ENCODE data around the gene ATE1.

GRCh38 chr10:121927841-121928527 is at the start of gene ATE1:
- TF ChIP-seq CTCF (IDR thresholded peaks at IDR 0.05) (no peak), POLR2A (IDR thresholded peaks at IDR 0.05) (peak in 1 of 4 donors; percentile 74), POLR2AphosphoS5 (IDR thresholded peaks at IDR 0.05) (peak; percentile 65 to 96 (median 91)), EP300 (IDR thresholded peaks at IDR 0.05) (no peak)

Data from stomach (tissue), 4 donors.